Lung (tissue), 12 donors: ENCODE results near the gene GXYLT2. TPM values are rescaled to one million over a fixed set of nuclear protein-coding genes. Genes with fewer than 3 reads are reported as not detected.

Experiments used
- ATAC-seq: fragments of 200-7000 bp; cut with Tn5 transposase; one replicate; pipeline ENCODE4 v1.9.1; 2020; ENCODE audit warnings: moderate number of reproducible peaks; ENCODE audit not compliant: insufficient read depth, low FRiP score
- DNase-seq, 3 donors: peaks; one replicate each; pipeline ENCODE4 v3.0.0-alpha.2; 2013 to 2017
- H3K27ac ChIP-seq, 2 donors: one replicate each; pipeline ENCODE4 v1.5.1; 2013; ENCODE audit warnings: mild to moderate bottlenecking in 2 of 2, moderate library complexity in 2 of 2, control low read depth in 1 of 2, inconsistent platforms in 1 of 2, low read depth in 1 of 2, low read length in 1 of 2
- H3K27me3 ChIP-seq, 3 donors: one replicate each; pipeline ENCODE4 v1.5.1; 2013; ENCODE audit warnings: low read length in 2 of 3; ENCODE audit not compliant: control insufficient read depth in 3 of 3, insufficient read depth in 3 of 3
- H3K36me3 ChIP-seq, 4 donors: one replicate each; pipeline ENCODE4 v1.5.1; 2013; ENCODE audit warnings: low read length in 4 of 4, mild to moderate bottlenecking in 1 of 4, moderate library complexity in 1 of 4; ENCODE audit not compliant: control insufficient read depth in 4 of 4, insufficient read depth in 4 of 4
- H3K4me1 ChIP-seq, 5 donors: one replicate each; pipeline ENCODE4 v1.5.1; 2013; ENCODE audit warnings: low read length in 5 of 5, mild to moderate bottlenecking in 2 of 5, moderate library complexity in 1 of 5; ENCODE audit not compliant: control insufficient read depth in 5 of 5, insufficient read depth in 5 of 5
- H3K4me3 ChIP-seq: one replicate; pipeline ENCODE4 v1.5.1; 2013; ENCODE audit warnings: mild to moderate bottlenecking, control low read depth, moderate library complexity
- H3K9ac ChIP-seq, 2 donors: one replicate each; pipeline ENCODE4 v1.5.1; 2013; ENCODE audit warnings: low read length in 2 of 2, control low read depth in 1 of 2; ENCODE audit not compliant: insufficient read depth in 1 of 2
- H3K9me3 ChIP-seq, 4 donors: one replicate each; pipeline ENCODE4 v1.5.1; 2013; ENCODE audit warnings: low read length in 3 of 4, mild to moderate bottlenecking in 1 of 4, moderate library complexity in 1 of 4; ENCODE audit not compliant: control insufficient read depth in 4 of 4, insufficient read depth in 3 of 4
- CTCF ChIP-seq: IDR thresholded peaks from 2 replicates; pipeline ENCODE4 v1.5.1; 2012; ENCODE audit warnings: mild to moderate bottlenecking; ENCODE audit errors: control extremely low read depth, extremely low read depth
- WGBS, 2 donors: extraction: QIAGEN DNeasy Blood & Tissue Kit; methylation state at CpG; one replicate each; pipeline ENCODE4 v1.1.7; 2013; 5-methylcytosine and 5-hydroxymethylcytosine counted together
- polyA plus RNA-seq, 2 donors: library from polyadenylated mRNA; stranded (reverse); fragments of 200-250 nt; gene quantifications; one replicate each; pipeline ENCODE4 v1.2.1, GENCODE V29; 2013
- total RNA-seq, 2 donors: library from RNA; depleted of rRNA in 1 of 2; stranded (reverse); fragments of >200 nt in 1 of 2; gene quantifications; one replicate each; pipeline ENCODE4 v1.2.1, GENCODE V29; 2014 to 2021
- donor health status: control.
- donor health status: control.
- donor health status: Bipolar disorder and iron deficiency.
- donor health status: healthy.
- donor health status: DM: yes; HTN: yes; CAD: no.

The GXYLT2 gene
- total and polyA plus RNA-seq, 4 donors: 0.52 to 46.8 (median 4.8) TPM

- Histone ChIP-seq H3K4me1 (peaks cover 0 to 21% (median 5%) of the 10 kb centered on the region in 5 donors), H3K36me3 (no peaks in the 10 kb centered on the region), H3K27me3 (no peaks in the 10 kb centered on the region), H3K9me3 (no peaks in the 10 kb centered on the region), H3K27ac (no peak overlapping the region), H3K9ac (no peak overlapping the region), H3K4me3 (no peak overlapping the region)
- no peak for TF ChIP-seq CTCF
- WGBS, 2 donors: 93 to 97% methylated on average over 5 of the region's 5 CpGs
- DNase-seq: no peak
- ATAC-seq: no peak
These were observed 54.6 kb downstream of the GXYLT2 start for GRCh38 chr3:72942427-72942826.

DNA sequence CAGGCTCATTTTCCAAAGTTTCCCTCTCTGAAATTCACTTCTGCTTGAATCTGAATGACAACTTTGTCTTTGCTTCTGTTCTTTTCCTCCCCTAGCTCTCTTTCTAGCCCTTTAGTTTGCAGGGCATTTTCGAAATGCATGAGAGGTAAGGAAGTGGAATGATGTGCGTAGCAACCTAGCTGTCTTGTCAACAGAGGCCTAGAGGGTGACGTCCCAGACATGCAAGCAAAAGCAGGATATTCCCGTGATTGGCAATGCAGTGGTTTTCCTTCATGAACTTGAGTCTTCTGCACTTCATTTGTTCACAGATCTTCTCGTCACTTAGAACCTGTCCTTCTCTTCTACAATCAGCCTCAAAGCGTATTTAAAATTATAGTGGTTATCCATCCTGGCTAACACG, 56.9 kb downstream of the GXYLT2 start:
- Histone ChIP-seq H3K9ac (no peak overlapping the region), H3K4me1 (peaks cover 0 to 5% (median 0%) of the 10 kb centered on the region in 5 donors), H3K9me3 (no peaks in the 10 kb centered on the region), H3K27ac (no peak overlapping the region), H3K4me3 (no peak overlapping the region), H3K27me3 (no peaks in the 10 kb centered on the region), H3K36me3 (no peaks in the 10 kb centered on the region)
- ATAC-seq: no peak
- WGBS, 2 donors: 72 to 88% methylated on average over 7 of the region's 7 CpGs
- DNase-seq: no peak
- TF ChIP-seq CTCF: no peak

DNA sequence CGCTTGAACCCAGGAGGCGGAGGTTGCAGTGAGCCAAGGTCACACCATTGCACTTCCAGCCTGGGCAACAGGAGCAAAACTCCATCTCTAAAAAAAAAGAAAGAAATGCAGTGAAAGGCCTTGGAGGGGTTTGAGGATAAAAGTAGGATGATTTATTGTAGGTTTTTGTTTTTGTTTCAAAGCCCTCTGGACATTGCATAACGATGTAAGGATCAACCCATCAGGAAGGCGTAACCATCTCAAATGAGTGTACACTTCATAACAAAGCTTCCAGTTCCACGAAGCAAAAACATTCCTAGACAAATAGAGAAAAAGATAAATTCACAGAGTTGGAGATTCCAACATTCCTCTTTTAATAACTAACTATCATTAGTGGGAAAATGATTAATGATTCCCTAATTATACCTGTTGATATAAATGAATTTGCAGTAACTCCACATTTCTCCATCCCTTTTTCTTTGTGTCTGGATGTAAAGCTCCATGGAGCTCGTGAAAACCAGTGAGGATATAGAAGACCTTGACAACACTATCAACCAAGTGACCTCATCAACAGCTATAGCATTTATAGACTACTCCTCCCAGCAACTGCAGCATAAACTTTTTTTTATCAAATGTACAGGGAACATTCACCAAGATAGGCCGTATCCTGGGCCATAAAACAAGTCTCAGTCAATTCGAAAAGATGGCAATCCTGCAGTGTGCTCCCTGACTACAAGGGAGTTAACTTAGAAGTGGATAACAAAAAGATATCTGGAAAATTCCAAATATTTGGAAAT, 60.1 kb downstream of the GXYLT2 start:
- DNase-seq (no peak), ATAC-seq (no peak)
- 89 to 90% methylated on average over 8 of the region's 8 CpGs for WGBS, 2 donors
- no peak for TF ChIP-seq CTCF
- H3K27ac ChIP-seq: no peak overlapping the region
- H3K27me3 ChIP-seq: no peaks in the 10 kb centered on the region
- H3K4me1 ChIP-seq: peaks cover 0 to 5% (median 0%) of the 10 kb centered on the region in 5 donors
- no peaks in the 10 kb centered on the region for H3K9me3 ChIP-seq
- no peak overlapping the region for H3K9ac ChIP-seq
- H3K36me3 ChIP-seq: no peaks in the 10 kb centered on the region
- H3K4me3 ChIP-seq: no peak overlapping the region
